ENCODE measurements around the gene MARK1. TPM values are rescaled to one million over a fixed set of nuclear protein-coding genes. Genes with fewer than 3 reads are reported as not detected.

MARK1 gene
- total and polyA plus RNA-seq, 2 donors (not counting 1 experiment from before 2014, with no cell fraction given), result 0.52 to 3.8 TPM

GRCh38 chr1:220685879-220686278 lies 157.9 kb downstream of the MARK1 start:
- ChIA-PET POLR2A (no interaction called here), CTCF (interaction anchor here (3.1 to 4.2 kb wide), 2 partner anchors 47 to 90 kb away, joined by 15 to 22 read pairs; no protein-coding TSS in a partner anchor)
- H3K9me3 Mint-ChIP-seq (ENCODE audit: insufficient read depth), result no peaks in the 10 kb centered on the region

GRCh38 chr1:220687809-220688208 lies 159.9 kb downstream of the MARK1 start:
- Histone ChIP-seq H4K20me1 (ENCODE audit: control insufficient read depth, insufficient read depth, low read length, poor library complexity, severe bottlenecking) (no peaks in the 10 kb centered on the region), H2AFZ (ENCODE audit: insufficient read depth, low read depth, low read length, poor library complexity, severe bottlenecking) (no peak overlapping the region), H3K4me3 (ENCODE audit: control extremely low read depth in 1 of 5, extremely low read depth in 1 of 5, insufficient read depth in 1 of 5, low read depth in 2 of 5, low read length in 4 of 5) (no peak overlapping the region), H3K4me2 (replicated peaks; ENCODE audit: low read depth, low read length, poor library complexity, severe bottlenecking) (no peak overlapping the region), H3K4me1 (ENCODE audit: control insufficient read depth in 2 of 2, insufficient read depth in 2 of 2, low read length in 2 of 2) (peaks cover 14 to 19% of the 10 kb centered on the region in 2 donors), H3K27me3 (replicated peaks in 1 of 4; ENCODE audit: control extremely low read depth in 1 of 4, control insufficient read depth in 3 of 4, insufficient read depth in 4 of 4, low read length in 3 of 4) (peaks cover 0 to 4% (median 0%) of the 10 kb centered on the region in 4 experiments), H3K9ac (ENCODE audit: low read length) (no peak overlapping the region), H3K79me2 (ENCODE audit: control insufficient read depth, insufficient read depth, low read length) (no peaks in the 10 kb centered on the region), H3K27ac (ENCODE audit: low read length in 2 of 2) (no peak overlapping the region), H3K9me3 (ENCODE audit: control extremely low read depth in 1 of 3, control insufficient read depth in 2 of 3, insufficient read depth in 1 of 3, low read length in 2 of 3) (no peaks in the 10 kb centered on the region), H3K36me3 (replicated peaks in 1 of 2; ENCODE audit: control extremely low read depth in 1 of 2, control insufficient read depth in 1 of 2, extremely low read depth in 1 of 2, insufficient read depth in 2 of 2, low read length in 1 of 2) (no peaks in the 10 kb centered on the region)
- ATAC-seq (ENCODE audit: low read depth) (no peak), DNase-seq (no peak)
- ChIA-PET CTCF (interaction anchor here (1.0 kb wide), 1 partner anchor 45 kb away, joined by 4 read pairs; no protein-coding TSS in a partner anchor), POLR2A (no interaction called here)
- H3K4me1 Mint-ChIP-seq, result peaks cover 21% of the 10 kb centered on the region
- H3K27me3 Mint-ChIP-seq, result peaks cover 3% of the 10 kb centered on the region
- no CpG with 5 or more reads among the region's 5 CpGs for WGBS (ENCODE audit: insufficient coverage)
- TF ChIP-seq EZH2 (IDR thresholded peaks at IDR 0.05; ENCODE audit: borderline replicate concordance, insufficient read depth, low read depth, low read length, poor library complexity, severe bottlenecking) (no peak), CTCF (IDR thresholded peaks at IDR 0.05) (no peak)
- intact Hi-C loops (cut with micrococcal nuclease), result no loop called here
- H3K4me3 Mint-ChIP-seq, result no peak overlapping the region
- H3K27ac Mint-ChIP-seq, result no peak overlapping the region
- no peaks in the 10 kb centered on the region for H3K9me3 Mint-ChIP-seq (ENCODE audit: insufficient read depth)

More at GRCh38 chr1:220685879-220686278, 157.9 kb downstream of the MARK1 start:
- Histone ChIP-seq H3K79me2 (ENCODE audit: control insufficient read depth, insufficient read depth, low read length) (no peaks in the 10 kb centered on the region), H4K20me1 (ENCODE audit: control insufficient read depth, insufficient read depth, low read length, poor library complexity, severe bottlenecking) (no peaks in the 10 kb centered on the region), H3K4me3 (ENCODE audit: control extremely low read depth in 1 of 5, extremely low read depth in 1 of 5, insufficient read depth in 1 of 5, low read depth in 2 of 5, low read length in 4 of 5) (no peak overlapping the region), H3K9me3 (ENCODE audit: control extremely low read depth in 1 of 3, control insufficient read depth in 2 of 3, insufficient read depth in 1 of 3, low read length in 2 of 3) (no peaks in the 10 kb centered on the region), H3K4me1 (ENCODE audit: control insufficient read depth in 2 of 2, insufficient read depth in 2 of 2, low read length in 2 of 2) (peaks cover 11% of the 10 kb centered on the region in 2 donors), H3K36me3 (replicated peaks in 1 of 2; ENCODE audit: control extremely low read depth in 1 of 2, control insufficient read depth in 1 of 2, extremely low read depth in 1 of 2, insufficient read depth in 2 of 2, low read length in 1 of 2) (no peaks in the 10 kb centered on the region), H3K27me3 (replicated peaks in 1 of 4; ENCODE audit: control extremely low read depth in 1 of 4, control insufficient read depth in 3 of 4, insufficient read depth in 4 of 4, low read length in 3 of 4) (peaks cover 0 to 4% (median 0%) of the 10 kb centered on the region in 4 experiments), H3K4me2 (replicated peaks; ENCODE audit: low read depth, low read length, poor library complexity, severe bottlenecking) (no peak overlapping the region), H3K9ac (ENCODE audit: low read length) (no peak overlapping the region), H2AFZ (ENCODE audit: insufficient read depth, low read depth, low read length, poor library complexity, severe bottlenecking) (no peak overlapping the region), H3K27ac (ENCODE audit: low read length in 2 of 2) (no peak overlapping the region)
- intact Hi-C loops (cut with micrococcal nuclease), result no loop called here
- H3K27me3 Mint-ChIP-seq, result peaks cover 3% of the 10 kb centered on the region
- H3K4me3 Mint-ChIP-seq, result no peak overlapping the region
- H3K27ac Mint-ChIP-seq, result no peak overlapping the region
- WGBS (ENCODE audit: insufficient coverage), result 100% methylated on average over 1 of the region's 3 CpGs
- DNase-seq, result no peak
- peaks cover 6% of the 10 kb centered on the region for H3K4me1 Mint-ChIP-seq
- no peak for ATAC-seq (ENCODE audit: low read depth)
- TF ChIP-seq CTCF (IDR thresholded peaks at IDR 0.05) (no peak), EZH2 (IDR thresholded peaks at IDR 0.05; ENCODE audit: borderline replicate concordance, insufficient read depth, low read depth, low read length, poor library complexity, severe bottlenecking) (no peak)

All from B cell (primary cell).